GM12878 (cell line): ENCODE results near the gene PGA4. TPM values are rescaled to one million over a fixed set of nuclear protein-coding genes. Genes with fewer than 3 reads are reported as not detected.
"Not testable (repeated sequence)": the region's sequence is repeated elsewhere in the genome, so short reads cannot be mapped to it uniquely, and the experiment has no call there.

ENCODE experiments used
- ATAC-seq: fragments of 200-7000 bp; cut with Tn5 transposase; 3 replicates; pipeline ENCODE4 v1.9.1; 2020; ENCODE audit warnings: mild to moderate bottlenecking, moderate library complexity
- BruUV-seq: library from RNA; stranded (reverse); fragments of 400-500 nt; replicated peaks from 2 replicates; lab custom pipeline; 2021; lab: Mats Ljungman, UMichigan
- CTCF ChIA-PET: fragments of 300-600 bp; sonication (Branson Sonifier 250); formaldehyde crosslinking; extraction: SDS; loops from one replicate; lab custom pipeline; 2021; ENCODE audit warnings: inconsistent platforms; lab: Yijun Ruan, JAX
- POLR2A ChIA-PET: fragments of 350-600 bp; formaldehyde crosslinking; extraction: SDS; loops from one replicate; lab custom pipeline; 2021; ENCODE audit warnings: inconsistent platforms; lab: Charles Lee
- RAD21 ChIA-PET: fragments of 300-600 bp; sonication (Branson Sonifier 250); formaldehyde crosslinking; loops from one replicate; lab custom pipeline; 2023; ENCODE audit warnings: antibody characterized with exemption; ENCODE audit not compliant: unreplicated experiment; lab: Charles Lee
- SMC1A ChIA-PET: fragments of 300-600 bp; sonication (Branson Sonifier 250); formaldehyde crosslinking; loops from one replicate; lab custom pipeline; 2023; ENCODE audit not compliant: unreplicated experiment, uncharacterized antibody; lab: Charles Lee
- DNase-seq: peaks from one replicate; pipeline ENCODE4 v3.0.0-alpha.2; 2011; ENCODE audit warnings: low read depth, low spot score
- FAIRE-seq: peaks from 3 replicates; lab custom pipeline; 2011; peaks lifted over from hg19 to GRCh38; lab: Jason Lieb, UNC
- H2AFZ ChIP-seq: 2 replicates; pipeline ENCODE4 v1.6.0; 2011; ENCODE audit warnings: low read depth, low read length, control low read depth; ENCODE audit not compliant: control insufficient read depth
- H3K27ac ChIP-seq: 2 replicates; pipeline ENCODE4 v1.5.1; 2011; ENCODE audit warnings: control low read depth; ENCODE audit not compliant: control insufficient read depth, insufficient read depth
- H3K27me3 ChIP-seq, 2 experiments: replicated peaks in 1 of 2; 2 replicates each; pipeline versions ENCODE4 v1.6.0 to v1.6.1; 2011; ENCODE audit warnings: low read length in 1 of 2; ENCODE audit not compliant: control insufficient read depth in 2 of 2, insufficient read depth in 2 of 2
- H3K36me3 ChIP-seq, 2 experiments: 2 replicates each; pipeline ENCODE4 v1.5.1; 2011; ENCODE audit warnings: low read length in 1 of 2; ENCODE audit not compliant: control insufficient read depth in 2 of 2, insufficient read depth in 2 of 2
- H3K4me1 ChIP-seq: 2 replicates; pipeline ENCODE4 v1.6.1; 2011; ENCODE audit warnings: mild to moderate bottlenecking, low read length, moderate library complexity, mixed read lengths; ENCODE audit not compliant: control insufficient read depth, insufficient read depth
- H3K4me2 ChIP-seq: 2 replicates; pipeline ENCODE4 v1.6.0; 2011; ENCODE audit warnings: control low read depth; ENCODE audit not compliant: control insufficient read depth, insufficient read depth
- H3K4me3 ChIP-seq: fragments of 200-600 bp; sonication (generic); 2 replicates; pipeline ENCODE4 v1.5.1; 2016
- H3K79me2 ChIP-seq: 2 replicates; pipeline ENCODE4 v1.6.0; 2011; ENCODE audit warnings: low read length; ENCODE audit not compliant: control insufficient read depth, insufficient read depth
- H3K9ac ChIP-seq: 2 replicates; pipeline ENCODE4 v1.8.0; 2011; ENCODE audit warnings: low read length, control low read depth, mixed read lengths; ENCODE audit not compliant: control insufficient read depth, insufficient read depth
- H3K9me3 ChIP-seq: replicated peaks from 3 replicates; pipeline ENCODE4 v1.5.1; 2011; ENCODE audit warnings: mild to moderate bottlenecking, low read length; ENCODE audit not compliant: control insufficient read depth, insufficient read depth
- H4K20me1 ChIP-seq: 2 replicates; pipeline ENCODE4 v1.6.0; 2011; ENCODE audit not compliant: control insufficient read depth, insufficient read depth
- WGBS: methylation state at CpG from one replicate; pipeline ENCODE4 v1.1.6; 2016; ENCODE audit warnings: low lambda C conversion rate; ENCODE audit not compliant: insufficient replicate concordance, insufficient coverage; ENCODE audit errors: missing lambda C conversion rate; 5-methylcytosine and 5-hydroxymethylcytosine counted together
- in situ Hi-C: fragments of 300-500 bp; cut with MboI; formaldehyde crosslinking; loops from 9 replicates; pipeline ENCODE4 v1.14.3; 2018; ENCODE audit warnings: mixed read lengths
- intact Hi-C: fragments of 100-400 bp; cut with micrococcal nuclease; formaldehyde crosslinking; loops from one replicate; pipeline ENCODE4 v1.14.2; 2022; ENCODE audit not compliant: unreplicated experiment
- polyA plus RNA-seq, 11 experiments: library from polyadenylated mRNA; depleted of rRNA in 4 of 11; unstranded in 6 of 11; stranded (reverse) in 5 of 11; fragments of >200 nt; fragmentation: Nextera tagmentation in 4 of 11; fragmentation: Illumina TruSeq in 1 of 11; extraction: Ambion mirVana in 4 of 11; extraction: Trizol in 1 of 11; gene quantifications; 1 replicate in 1 of 11; 2 replicates in 10 of 11; pipeline versions ENCODE4 v1.2.1 to v1.2.3, GENCODE V29; 2011 to 2016; ENCODE audit warnings: inconsistent platforms in 2 of 11, missing spikeins in 2 of 11, low read depth in 1 of 11
- total RNA-seq, 4 experiments: library from RNA; depleted of rRNA in 3 of 4; stranded (reverse); fragments of >200 nt in 3 of 4; fragmentation: Illumina TruSeq in 1 of 4; extraction: Trizol in 1 of 4; gene quantifications; 2 replicates each; pipeline versions ENCODE4 v1.2.1 to v1.2.3, GENCODE V29; 2013 to 2021

Gene PGA4
- total and polyA plus RNA-seq, 10 of the 15 experiments (the other 5 are each of a cell fraction or from before 2014, with no cell fraction given): not detected

DNA sequence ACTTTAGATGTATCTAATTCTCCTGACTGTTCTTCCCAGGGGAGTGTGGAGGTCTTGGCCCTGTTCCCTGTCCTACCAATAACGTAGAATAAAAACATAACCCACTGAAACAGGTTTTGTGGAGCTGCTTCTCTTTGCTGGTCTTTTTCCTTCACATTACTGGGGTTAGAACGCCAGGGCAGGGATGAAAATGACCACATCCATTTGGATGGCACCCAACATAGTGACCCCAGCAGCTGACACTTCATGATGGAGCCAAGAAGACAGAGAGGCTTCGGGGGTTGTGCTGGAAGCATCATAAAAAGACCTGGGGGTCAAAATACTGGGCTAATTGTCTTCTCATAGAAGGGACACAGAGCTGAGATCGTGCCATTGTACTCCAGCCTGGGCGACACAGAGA is 9.4 kb downstream of the PGA4 start:
- CTCF ChIA-PET, FAIRE-seq, ATAC-seq: not testable (repeated sequence)

DNA sequence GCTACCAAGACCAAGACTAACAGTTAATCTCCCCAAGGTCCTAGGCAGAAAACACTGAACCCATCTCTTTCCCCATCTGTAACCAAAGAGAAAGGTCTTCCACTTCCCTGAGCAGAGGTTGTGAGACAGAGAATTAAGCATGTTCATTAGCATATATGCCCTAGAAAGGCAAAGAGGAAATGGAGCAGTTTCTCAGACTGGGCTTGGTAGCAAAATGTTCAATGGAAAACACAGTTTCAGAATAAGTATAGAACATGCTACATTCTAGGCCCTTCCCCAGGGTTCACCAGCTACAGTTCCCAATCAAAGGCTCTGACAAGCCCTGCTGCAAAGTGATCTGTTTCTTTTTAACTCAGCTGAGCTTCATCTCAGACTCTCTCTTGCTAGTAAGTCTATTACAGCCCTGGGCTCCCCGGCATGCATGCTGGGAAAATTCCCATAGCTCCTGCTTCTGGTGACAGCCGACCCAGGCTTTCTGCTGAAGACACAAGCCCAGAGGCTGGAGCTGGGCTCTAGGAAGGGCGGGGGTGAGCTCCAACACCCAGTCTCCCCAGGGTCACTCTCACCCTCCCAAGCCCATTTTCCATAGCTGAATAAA is 10.5 kb downstream of the PGA4 start:
- H3K79me2 ChIP-seq, intact Hi-C loops, CTCF ChIA-PET, RAD21 ChIA-PET, H4K20me1 ChIP-seq, H3K27ac ChIP-seq, H3K4me2 ChIP-seq, DNase-seq, in situ Hi-C loops, ATAC-seq, H3K27me3 ChIP-seq, H3K9ac ChIP-seq, H3K4me1 ChIP-seq, H3K9me3 ChIP-seq, FAIRE-seq, H3K4me3 ChIP-seq, H3K36me3 ChIP-seq, SMC1A ChIA-PET, POLR2A ChIA-PET, H2AFZ ChIP-seq, BruUV-seq: not testable (repeated sequence)
- WGBS: no CpG with 5 or more reads among the region's 3 CpGs

More for the DNA sequence above, 9.4 kb downstream of the PGA4 start:
- H3K4me1 ChIP-seq, H3K36me3 ChIP-seq, BruUV-seq, H3K4me3 ChIP-seq, intact Hi-C loops, H3K27me3 ChIP-seq, H3K9ac ChIP-seq, POLR2A ChIA-PET, H4K20me1 ChIP-seq, DNase-seq, RAD21 ChIA-PET, H2AFZ ChIP-seq, H3K27ac ChIP-seq, H3K9me3 ChIP-seq, H3K79me2 ChIP-seq, SMC1A ChIA-PET, in situ Hi-C loops, H3K4me2 ChIP-seq: not testable (repeated sequence)
- no CpG with 5 or more reads among the region's 5 CpGs for WGBS

DNA sequence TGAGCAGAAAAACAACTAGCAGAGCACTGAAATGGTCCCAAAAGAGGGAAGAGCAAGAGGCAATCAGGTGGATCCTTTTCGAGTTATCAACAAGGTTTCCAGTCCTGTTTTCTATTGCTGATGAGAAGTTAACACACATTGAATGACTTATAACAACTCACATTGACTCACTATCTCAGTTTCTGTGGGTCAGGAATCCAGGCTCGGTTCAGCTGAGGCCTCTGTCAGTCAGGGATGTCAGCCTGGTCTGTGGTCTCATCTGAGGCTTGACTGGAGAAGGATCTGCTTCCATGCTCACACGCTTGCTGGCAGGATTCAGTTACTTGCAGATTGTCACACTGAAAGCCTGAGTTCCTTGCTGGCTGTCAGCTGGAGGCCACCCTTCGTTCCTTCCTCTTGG is 15.0 kb downstream of the PGA4 start:
- no CpG with 5 or more reads among the region's 4 CpGs for WGBS
- DNase-seq, FAIRE-seq, CTCF ChIA-PET, BruUV-seq, H3K27me3 ChIP-seq, in situ Hi-C loops, ATAC-seq, H3K4me1 ChIP-seq, H3K4me3 ChIP-seq, H4K20me1 ChIP-seq, H3K79me2 ChIP-seq, H3K9me3 ChIP-seq, H3K27ac ChIP-seq, H3K9ac ChIP-seq, RAD21 ChIA-PET, H3K4me2 ChIP-seq, H3K36me3 ChIP-seq, SMC1A ChIA-PET, intact Hi-C loops, H2AFZ ChIP-seq, POLR2A ChIA-PET: not testable (repeated sequence)

DNA sequence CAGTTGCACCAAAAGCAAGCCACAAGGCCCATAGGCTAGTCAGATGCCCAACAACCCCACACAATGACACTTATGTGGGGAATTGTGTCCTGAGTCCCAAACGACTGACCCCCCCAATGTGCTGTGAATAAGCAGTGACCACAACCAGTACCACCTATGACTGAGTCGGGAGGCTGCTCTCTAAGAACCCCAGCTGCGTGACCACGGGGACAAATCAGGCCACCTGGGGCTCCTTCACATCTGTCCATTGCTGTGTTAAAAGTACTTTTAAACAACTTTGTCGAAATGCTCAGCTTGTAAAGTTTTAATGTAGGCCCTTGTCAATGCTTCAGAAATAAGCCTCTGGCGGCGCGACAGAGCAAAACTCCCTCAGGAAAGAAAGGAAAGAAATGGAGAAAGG is 18.1 kb downstream of the PGA4 start:
- POLR2A ChIA-PET, SMC1A ChIA-PET, in situ Hi-C loops: not testable (repeated sequence)

More for the DNA sequence above, 18.1 kb downstream of the PGA4 start:
- BruUV-seq, H3K36me3 ChIP-seq, H3K27ac ChIP-seq, H3K9ac ChIP-seq, FAIRE-seq, H3K27me3 ChIP-seq, DNase-seq, H4K20me1 ChIP-seq, RAD21 ChIA-PET, H3K4me2 ChIP-seq, intact Hi-C loops, ATAC-seq, H3K4me3 ChIP-seq, CTCF ChIA-PET, H3K9me3 ChIP-seq, H3K4me1 ChIP-seq, H2AFZ ChIP-seq, H3K79me2 ChIP-seq: not testable (repeated sequence)
- WGBS: no CpG with 5 or more reads among the region's 8 CpGs
